HL-60/S4 treated with phorbol 12-myristate 13-acetate at 8.2 ng/mL for 4 days and 3 days (cell line): Measurements from ENCODE around the gene KRT20.
"Not testable (repeated sequence)": the region's sequence is repeated elsewhere in the genome, so short reads cannot be mapped to it uniquely, and the experiment has no call there.

Experiments
- in situ Hi-C: fragments of 300-500 bp; cut with MboI; formaldehyde crosslinking; loops from 2 replicates; pipeline ENCODE4 v1.15.0; 2022; ENCODE audit warnings: low sequenced_read_pairs

The KRT20 gene

DNA sequence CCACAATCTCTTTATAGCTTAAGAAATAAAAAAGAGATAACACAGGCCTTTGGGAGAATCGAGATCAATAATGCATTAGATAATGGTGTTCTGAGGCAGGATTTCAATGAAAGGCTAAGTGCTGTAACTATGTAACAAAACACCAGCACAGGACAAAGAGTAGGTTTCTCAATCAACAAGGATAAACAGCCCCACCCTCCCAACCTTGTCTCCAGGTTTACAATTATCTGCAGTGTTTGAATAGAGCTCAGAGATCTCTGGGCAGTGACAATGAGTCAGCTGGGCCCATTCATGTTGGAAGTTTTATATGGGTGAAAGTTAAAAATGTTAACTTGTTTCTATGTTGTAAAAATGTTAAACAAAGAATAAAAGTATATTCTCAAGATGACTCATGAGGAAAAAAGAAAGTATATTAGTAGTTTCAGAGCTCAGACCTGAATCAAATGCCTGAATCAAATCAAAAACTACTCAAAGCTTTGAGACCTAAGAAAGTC lies 17.0 kb upstream of the KRT20 start:
- in situ Hi-C loops: loop anchor here (10.0 to 25.0 kb wide), 2 partner anchors 423 to 760 kb away; no protein-coding TSS in a partner anchor

DNA sequence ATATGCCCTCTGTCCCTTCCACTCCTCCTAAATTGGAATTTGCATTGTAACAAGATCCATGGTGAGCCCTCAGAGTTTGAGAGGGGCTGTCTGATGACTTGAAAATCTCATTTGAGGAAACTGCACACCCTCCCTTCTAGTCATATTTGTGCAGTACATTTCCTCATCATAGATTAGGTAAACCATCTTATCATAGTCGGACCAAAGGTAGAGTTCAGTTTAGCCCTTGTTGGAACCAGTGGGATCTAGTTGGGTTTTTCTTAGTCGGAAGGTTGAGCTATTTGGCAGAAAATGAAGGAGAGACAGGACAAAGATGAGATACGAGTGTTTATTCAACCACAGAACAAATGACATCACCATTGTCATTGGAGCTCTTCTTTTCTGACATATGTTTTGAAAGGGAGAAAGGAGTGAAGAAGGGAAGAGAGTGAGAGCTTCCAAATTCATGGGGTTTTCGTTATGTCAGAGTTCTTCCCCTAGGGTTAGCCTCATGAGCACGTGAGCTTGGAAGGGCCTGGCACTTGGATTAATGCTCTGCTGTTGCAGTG lies 15.8 kb upstream of the KRT20 start:
- in situ Hi-C loops: loop anchor here (10.0 to 25.0 kb wide), 2 partner anchors 424 to 761 kb away; no protein-coding TSS in a partner anchor

DNA sequence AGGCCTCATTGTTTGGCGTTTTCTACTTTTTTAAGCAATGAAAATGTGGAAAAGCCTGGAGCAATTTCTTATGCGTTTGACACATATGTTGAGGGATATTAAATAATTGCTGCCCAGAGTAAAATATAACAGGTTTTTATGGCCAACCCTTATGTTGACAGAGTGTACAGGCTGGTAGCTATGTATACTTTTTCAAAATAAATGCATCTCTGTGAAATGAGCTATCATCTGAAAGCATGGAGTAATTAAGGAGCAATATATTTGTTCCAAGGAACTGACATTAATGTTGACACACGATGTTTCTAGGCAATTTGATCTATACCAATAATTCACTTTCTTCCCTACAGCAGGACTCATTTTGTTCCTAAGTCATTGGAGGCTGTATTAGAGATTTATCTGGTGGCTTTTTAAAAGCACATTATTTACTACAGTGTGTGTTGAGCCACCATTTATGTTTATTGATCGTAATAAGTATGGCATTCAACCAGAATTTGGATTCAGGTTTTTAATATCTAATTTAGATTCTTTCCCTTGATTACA lies 11.9 kb upstream of the KRT20 start:
- in situ Hi-C loops: no loop called here

DNA sequence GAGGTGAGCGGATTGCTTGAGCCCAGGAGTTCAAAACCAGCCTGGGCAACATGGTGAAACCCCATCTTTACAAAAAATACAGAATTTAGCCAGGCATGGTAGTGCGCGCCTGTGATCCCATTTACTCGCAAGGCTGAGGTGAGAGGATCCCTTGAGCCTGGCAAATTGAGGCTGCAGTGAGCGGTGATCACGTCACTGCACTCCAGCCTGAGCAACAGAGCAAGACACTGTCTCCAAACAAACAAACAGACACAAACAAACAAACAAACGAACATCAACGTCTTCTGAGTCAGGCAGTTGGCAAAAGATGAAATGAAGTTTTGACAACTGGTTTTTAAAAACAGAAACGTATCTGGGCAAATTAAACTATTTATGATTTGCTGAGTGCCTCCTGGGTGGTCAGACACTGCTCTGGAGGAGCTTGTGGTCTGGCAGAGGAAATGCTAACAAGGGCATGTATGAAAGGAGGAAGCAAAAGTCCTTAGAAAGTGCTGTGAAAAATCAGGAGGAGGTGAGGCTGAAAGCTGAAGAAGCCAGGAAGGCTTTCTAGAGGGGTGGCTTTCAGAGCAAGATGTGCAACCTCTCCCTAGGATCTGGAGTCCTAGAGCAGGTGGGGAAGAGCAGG lies 10.2 kb upstream of the KRT20 start:
- in situ Hi-C loops: no loop called here

DNA sequence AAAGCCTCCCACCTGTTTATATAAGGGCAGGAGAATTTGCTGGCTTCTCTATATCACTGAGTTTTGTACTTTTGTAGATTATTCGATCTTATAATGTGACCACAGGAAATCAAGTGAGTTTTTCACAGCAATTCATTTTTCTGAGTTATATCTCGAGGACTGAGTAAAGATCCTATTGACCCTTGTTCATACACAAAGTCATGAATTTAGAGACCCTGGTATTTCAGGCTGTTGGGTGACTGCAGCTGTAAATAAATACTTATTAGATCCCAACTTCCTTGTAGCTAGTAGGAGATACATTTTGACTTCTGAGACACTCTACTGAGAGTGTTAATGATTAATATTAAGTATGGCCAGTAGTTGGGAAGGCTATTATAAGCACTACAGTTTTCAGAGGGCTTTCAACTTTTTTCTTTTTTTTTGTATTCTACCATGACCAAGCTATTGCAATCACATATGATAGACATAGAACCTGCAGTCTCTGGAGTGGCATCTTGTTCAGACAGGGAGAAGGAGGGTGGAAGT lies 3.2 kb upstream of the KRT20 start:
- in situ Hi-C loops: no loop called here

DNA sequence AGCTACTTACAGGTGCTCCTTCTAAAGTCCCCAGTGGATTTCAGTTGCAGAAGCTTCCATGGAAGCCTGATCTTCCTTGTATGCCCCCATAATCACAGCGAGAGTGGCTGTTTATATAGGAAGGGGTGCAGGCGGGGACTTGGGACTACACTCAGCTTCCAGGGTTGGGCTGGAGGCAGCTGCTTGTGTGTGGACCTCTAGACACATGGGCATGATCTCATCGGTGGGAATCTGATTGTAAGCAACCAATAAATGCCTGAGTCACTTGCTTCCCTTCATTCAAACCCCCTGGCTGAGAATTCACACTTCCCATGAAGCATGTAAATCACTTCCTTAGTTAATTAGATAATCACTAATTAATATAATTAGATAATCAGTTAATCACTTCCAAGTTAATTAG lies 1.0 kb upstream of the KRT20 start:
- in situ Hi-C loops: no loop called here

DNA sequence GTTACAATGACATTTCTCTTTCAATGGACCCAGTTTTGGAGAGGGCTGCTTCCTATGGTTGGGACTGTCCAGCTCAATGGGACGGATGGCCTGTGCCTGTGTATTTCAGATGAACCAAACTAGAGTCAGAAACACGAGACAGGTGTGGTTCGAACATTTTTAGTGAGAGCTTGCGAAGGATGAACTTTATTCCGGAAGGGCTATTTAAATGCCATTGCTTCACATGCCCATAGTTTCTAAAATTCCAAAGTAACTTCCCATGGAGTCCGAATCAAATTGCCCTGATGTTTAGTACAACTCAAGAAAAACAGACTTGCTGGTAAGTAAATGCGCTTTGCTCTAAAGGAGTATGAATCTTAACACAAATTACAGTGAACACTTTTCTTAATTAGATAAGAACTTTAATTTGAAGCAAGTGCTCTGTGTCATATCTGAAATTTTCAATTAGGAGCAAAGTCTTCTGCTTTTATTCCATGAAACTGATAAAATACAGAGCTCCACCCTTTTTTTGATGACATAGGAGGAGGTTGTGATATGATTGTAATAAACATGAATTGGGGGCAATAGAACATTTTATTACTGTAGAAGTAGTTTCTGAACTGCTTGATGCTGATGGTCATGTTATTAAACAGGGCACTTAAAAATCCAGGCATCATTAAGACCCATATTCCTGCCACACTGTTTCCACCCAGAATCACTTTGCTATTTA lies 1.3 kb downstream of the KRT20 start:
- in situ Hi-C loops: no loop called here

DNA sequence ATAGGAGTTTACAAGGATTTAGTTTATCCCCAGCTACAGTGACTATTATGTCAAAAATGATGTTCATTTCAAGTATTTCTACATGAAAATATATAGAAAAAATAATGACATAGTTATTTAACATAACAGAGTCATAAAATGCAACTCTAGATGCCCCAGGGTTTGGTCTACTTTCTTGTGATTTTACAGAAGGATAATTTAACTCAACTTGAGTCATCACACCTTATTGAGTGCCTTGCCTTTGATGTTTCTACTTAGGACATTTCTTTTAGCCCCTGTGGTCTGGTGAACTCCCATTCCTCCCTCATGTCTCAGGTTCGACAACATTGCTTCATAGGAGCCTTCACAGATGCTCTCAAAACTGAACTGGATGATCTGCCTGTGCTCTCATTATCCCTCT lies 2.0 kb downstream of the KRT20 start:
- in situ Hi-C loops: no loop called here

DNA sequence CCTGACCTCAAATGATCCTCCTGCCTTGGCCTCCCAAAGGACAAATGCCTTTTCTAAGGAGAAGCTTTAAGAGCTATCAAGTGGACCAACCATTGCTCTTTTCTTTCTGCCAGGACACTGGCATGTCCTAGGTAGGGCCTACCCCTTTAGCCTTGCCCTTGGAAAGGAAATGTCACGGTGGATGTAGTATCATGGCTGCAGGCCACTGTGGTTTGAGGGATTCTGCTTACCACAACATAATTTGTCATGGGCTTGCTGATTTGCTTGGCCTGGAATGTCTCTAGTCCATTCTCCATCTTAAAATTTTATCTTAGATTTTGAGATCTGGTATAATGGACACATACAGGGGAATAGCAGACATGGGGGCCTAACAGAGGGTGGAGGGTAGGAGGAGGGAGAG lies 6.0 kb downstream of the KRT20 start:
- in situ Hi-C loops: no loop called here

DNA sequence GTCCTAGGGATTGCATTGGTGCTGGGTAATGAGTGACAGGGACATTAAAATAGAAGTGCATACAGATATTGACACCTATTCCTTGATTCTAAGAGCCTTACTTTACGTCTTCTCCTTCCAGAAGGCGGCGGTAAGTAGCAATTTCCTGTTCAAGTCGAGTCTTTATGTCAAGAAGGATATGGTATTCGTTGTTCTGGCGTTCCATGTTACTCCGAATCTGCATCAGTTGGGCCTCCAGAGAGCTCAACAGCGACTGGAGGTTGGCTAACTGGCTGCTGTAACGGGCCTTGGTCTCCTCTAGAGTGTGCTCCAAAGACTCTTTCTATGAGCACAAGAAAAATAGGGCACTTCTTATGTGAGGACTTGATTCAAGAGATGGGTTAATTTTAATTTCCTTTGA lies 7.0 kb downstream of the KRT20 start:
- in situ Hi-C loops: no loop called here

DNA sequence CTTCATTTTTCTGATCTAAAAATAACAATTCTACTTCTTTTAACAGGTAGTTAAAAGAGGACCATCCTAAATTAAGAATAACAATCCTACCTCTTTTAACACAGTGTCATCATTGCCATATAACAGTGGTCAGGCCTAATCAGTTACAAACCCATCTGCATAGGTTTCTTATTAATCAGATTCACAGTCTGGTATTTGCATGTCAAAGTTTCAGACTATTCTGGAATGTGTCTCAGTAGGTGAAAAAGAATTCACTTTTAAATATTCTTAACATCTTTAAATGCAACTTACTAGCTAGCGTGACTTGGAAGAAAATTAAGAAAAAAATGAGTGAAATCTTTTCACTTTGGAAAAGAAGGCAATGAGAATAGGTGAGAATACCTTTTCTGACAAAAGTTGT lies 11.2 kb downstream of the KRT20 start:
- in situ Hi-C loops: no loop called here

DNA sequence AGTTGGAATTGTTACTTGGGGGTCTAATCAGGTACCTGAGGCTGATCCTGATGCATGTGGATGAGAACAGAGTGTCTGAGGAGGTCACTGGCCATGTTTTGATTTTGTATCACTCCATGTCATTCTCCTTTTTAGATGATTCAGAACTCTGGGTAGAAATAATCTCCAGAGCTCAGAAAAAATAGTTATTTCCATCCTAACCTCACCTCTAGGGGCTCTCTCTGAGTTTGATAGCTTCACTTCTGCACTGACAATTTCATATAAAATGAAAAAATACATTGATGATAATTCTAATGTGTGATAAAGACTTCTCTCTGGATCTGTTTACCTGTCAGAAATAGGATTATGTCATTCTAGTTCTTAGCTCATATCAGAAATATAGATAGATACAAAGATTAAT lies 11.8 kb downstream of the KRT20 start:
- in situ Hi-C loops: no loop called here

DNA sequence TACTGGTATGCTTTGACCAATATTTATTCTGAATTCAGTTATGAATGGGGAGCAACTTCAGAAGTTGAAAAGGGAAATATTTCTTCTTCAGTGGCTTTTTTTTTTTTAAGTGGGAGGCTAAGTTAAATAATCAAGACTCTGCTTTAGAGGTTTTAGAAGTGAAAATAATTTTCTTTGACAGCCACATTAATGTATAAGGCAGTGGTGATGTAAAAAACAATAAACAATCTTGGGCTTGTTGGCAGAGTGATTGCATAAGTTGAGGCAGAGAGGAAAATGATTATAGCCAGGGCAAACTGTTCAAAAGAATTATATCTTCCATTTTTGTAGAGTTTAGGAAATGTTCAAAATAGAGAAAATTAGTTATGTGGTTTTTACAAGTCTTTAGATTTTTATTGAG lies 12.6 kb downstream of the KRT20 start:
- in situ Hi-C loops: no loop called here

DNA sequence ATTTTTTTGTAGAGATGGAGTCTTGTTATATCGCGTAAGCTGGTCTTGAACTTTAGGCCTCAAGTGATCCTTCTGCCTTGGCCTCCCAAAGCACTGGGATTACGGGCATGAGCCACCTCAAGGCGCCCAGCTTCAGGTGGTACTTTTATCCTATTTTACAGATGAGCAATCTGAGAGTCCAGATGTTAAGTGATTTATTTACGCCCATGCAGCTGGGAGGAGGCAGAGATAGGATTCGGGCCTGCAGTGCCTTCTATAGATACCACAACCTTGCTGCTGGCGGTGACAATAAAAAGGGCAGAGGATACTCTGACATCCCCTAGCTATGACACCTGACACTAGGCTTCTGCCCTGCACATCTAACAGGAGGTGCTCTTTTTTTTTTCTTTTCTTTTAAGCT lies 13.7 kb downstream of the KRT20 start:
- in situ Hi-C loops: no loop called here

DNA sequence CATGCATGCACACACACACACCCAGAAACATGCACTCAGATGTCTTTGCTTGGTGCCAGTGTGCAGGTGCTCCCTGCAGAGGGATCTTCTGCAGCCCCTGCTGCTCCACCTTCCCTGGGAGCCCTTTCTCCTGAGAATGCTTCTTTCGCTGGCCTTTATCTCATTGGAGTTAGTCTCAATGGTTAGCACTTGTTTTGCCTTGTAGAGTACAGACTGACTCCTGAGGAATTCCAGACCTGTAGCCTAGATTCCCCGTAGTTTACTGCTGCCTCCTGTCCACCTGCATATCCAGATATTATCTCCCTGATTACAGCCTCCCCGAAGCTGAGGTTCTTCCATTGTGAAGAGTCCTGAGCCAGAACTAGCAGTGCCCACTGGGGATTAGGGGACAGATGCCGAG lies 14.9 kb downstream of the KRT20 start:
- in situ Hi-C loops: no loop called here

DNA sequence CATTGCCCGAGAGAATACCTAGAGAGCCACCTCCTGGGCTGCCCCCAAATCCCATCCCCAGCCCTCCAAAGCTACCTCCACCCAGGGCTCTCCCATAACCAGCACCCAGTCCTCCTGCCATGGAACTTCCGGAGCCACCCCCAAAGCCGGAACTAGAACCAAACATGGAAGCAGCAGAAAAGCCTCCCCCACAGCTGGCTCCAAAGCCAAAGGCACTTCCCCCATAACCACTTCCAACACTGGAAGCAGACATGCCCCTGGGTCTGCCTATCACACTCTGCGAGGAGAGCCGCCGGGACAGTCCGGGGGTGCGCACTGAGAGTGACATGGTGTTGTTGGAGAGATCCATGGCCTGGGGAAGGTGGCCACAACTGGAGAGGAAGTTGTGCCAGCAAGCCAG lies 18.2 kb downstream of the KRT20 start, which contains the start of gene KRT12:
Gene KRT12, minus strand, starts transcription at position 386 of the 400 bp plus-strand sequence. Its CDS starts 37 bp downstream, at position 349.
- in situ Hi-C loops: no loop called here

DNA sequence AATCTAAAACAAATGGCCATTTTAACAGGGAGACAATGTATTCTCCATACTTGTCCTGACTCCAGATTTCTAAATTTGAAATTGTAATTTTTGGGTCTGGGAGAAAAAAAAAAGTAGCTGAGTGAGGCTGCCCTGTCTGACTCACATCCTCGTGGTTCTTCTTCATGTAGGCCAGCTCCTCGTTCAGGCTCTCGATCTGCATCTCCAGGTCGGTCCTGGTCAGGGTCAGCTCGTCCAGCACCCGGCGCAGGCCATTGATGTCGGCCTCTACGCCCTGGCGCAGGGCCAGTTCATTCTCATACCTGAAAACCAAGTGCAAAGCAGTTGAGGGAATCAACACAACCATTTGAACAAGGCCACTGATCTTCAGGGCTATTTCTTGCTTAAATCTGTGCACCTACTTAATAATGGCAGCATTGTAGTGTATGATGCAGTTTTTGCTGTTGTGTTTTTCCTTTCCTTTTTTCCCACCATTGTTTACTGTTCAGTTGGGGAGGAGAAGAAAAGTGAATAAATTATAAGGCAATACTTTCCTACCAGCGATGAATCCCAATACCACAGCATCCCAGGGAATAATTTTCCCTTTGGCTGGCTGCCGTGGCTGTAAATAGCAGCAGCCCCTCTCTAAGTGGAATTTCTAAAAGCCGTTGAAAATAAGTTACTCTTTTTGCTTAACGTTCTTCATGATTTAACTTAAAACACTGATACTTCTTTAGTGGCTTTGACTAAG lies 20.2 kb downstream of the KRT20 start:
- in situ Hi-C loops: no loop called here

DNA sequence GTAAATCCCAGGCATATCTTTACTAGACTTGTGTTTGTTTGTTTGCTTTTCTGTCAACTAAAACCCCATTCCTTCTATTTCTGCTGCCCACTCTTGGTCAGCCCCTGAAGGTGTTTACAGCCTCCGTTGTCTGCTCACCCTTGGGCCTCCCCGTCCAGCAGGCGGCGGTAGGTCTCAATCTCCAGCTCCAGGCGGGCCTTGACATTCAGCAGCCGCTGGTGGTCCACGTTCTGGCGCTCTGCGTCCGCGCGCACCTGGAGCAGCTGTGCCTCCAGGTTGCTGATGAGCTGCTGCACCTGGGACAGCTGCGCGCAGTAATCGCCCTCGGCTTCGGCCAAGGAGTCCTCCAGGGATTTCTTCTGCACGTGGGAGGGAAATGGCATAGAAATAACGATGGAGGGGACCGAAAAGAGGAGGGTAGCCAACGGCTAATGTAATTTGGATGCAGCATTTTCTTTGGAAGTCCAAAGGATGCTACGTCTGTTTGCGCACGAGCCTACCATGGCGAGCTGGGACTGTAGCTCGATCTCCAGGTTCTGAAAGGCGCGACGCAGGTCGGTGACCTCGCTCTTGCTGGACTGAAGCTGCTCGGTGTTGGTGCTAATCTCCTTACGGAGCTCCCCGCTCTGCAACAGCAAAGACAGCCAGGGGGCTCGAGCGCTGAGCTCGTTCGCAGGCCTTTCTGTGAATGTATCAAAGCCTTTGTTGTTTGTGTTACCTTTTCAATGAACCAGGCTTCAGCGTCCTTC lies 21.9 kb downstream of the KRT20 start:
- in situ Hi-C loops: no loop called here

DNA sequence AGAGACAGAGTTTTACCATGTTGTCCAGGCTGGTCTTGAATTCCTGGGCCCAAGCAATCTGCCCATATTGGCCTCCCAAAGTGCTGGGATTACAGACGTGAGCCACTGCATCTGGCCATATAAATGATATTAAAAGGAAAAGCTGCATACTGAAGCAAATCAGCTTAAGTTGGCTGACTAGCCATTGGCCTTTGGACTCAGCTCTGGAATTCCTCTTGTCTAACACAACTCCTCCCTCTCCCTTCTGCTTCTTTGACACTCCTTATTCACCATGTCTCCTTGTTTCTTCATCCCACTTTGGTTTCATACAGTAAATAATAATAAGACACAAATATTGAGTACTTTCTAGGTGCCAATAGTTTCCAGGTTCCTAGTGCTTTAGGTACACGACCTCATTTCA lies 25.5 kb downstream of the KRT20 start:
- in situ Hi-C loops: no loop called here

DNA sequence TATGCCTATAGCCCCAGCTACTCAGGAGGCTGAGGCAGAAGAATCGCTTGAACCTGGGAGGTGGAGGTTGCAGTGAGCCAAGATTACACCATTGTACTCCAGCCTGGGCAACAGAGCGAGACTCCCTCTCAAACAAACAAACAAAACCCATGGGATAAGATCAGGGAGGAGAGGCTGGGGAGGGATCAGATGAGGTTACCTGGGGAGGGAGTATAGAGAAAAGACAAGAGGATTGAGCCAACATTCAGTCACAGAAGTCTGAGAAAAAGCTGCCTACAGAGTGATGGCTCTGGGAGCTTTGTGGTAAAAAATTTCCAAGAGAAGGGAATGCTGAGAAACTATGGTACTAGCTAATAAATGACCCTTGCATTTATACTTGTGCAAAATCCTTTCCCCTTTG lies 26.4 kb downstream of the KRT20 start:
- in situ Hi-C loops: not testable (repeated sequence)
